ENCODE results near the gene ATP8B4.

ATP8B4 gene

GRCh38 chr15:49953421-49953820 is 165.6 kb downstream of the ATP8B4 start:
- DNase-seq (ENCODE audit: low read depth, low spot score): no peak

- no peak for DNase-seq (ENCODE audit: low read depth, low spot score)
These were observed 172.4 kb downstream of the ATP8B4 start for GRCh38 chr15:49946681-49947080.

GRCh38 chr15:49934487-49934886 is 184.5 kb downstream of the ATP8B4 start:
- no peak for DNase-seq (ENCODE audit: low read depth, low spot score)

- DNase-seq (ENCODE audit: low read depth, low spot score): no peak
These were observed 191.7 kb downstream of the ATP8B4 start for GRCh38 chr15:49927189-49927861.

GRCh38 chr15:49926740-49927139 is 192.3 kb downstream of the ATP8B4 start:
- DNase-seq (ENCODE audit: low read depth, low spot score): no peak

GRCh38 chr15:49923671-49924070 is 195.4 kb downstream of the ATP8B4 start:
- no peak for DNase-seq (ENCODE audit: low read depth, low spot score)

- DNase-seq (ENCODE audit: low read depth, low spot score): no peak
These were observed 200.0 kb downstream of the ATP8B4 start for GRCh38 chr15:49919034-49919433.

- no peak for DNase-seq (ENCODE audit: low read depth, low spot score)
These were observed 200.9 kb downstream of the ATP8B4 start for GRCh38 chr15:49918121-49918520.

- DNase-seq (ENCODE audit: low read depth, low spot score): no peak
These were observed 202.0 kb downstream of the ATP8B4 start for GRCh38 chr15:49916998-49917397.

- DNase-seq (ENCODE audit: low read depth, low spot score): no peak
These were observed 203.2 kb downstream of the ATP8B4 start for GRCh38 chr15:49915822-49916221.

GRCh38 chr15:49908933-49909295 is 210.1 kb downstream of the ATP8B4 start:
- DNase-seq (ENCODE audit: low read depth, low spot score): no peak

- DNase-seq (ENCODE audit: low read depth, low spot score): no peak
These were observed 210.6 kb downstream of the ATP8B4 start for GRCh38 chr15:49908236-49908932.

- no peak for DNase-seq (ENCODE audit: low read depth, low spot score)
These were observed 212.1 kb downstream of the ATP8B4 start for GRCh38 chr15:49906966-49907365.

- no peak for DNase-seq (ENCODE audit: low read depth, low spot score)
These were observed 213.8 kb downstream of the ATP8B4 start for GRCh38 chr15:49905221-49905620.

GRCh38 chr15:49904296-49904695 is 214.7 kb downstream of the ATP8B4 start:
- no peak for DNase-seq (ENCODE audit: low read depth, low spot score)

GRCh38 chr15:49902685-49903501 is 216.1 kb downstream of the ATP8B4 start:
- DNase-seq (ENCODE audit: low read depth, low spot score): no peak

- no peak for DNase-seq (ENCODE audit: low read depth, low spot score)
These were observed 216.9 kb downstream of the ATP8B4 start for GRCh38 chr15:49901996-49902684.

- DNase-seq (ENCODE audit: low read depth, low spot score): no peak
These were observed 217.7 kb downstream of the ATP8B4 start for GRCh38 chr15:49901321-49901720.

- DNase-seq (ENCODE audit: low read depth, low spot score): no peak
These were observed 218.2 kb downstream of the ATP8B4 start for GRCh38 chr15:49900903-49901235.

- DNase-seq (ENCODE audit: low read depth, low spot score): no peak
These were observed 218.8 kb downstream of the ATP8B4 start for GRCh38 chr15:49900006-49900902.

Measured in brain pericyte (primary cell).